Lower leg skin (tissue), 3 donors: ENCODE measurements around the gene CDH13.

Experiments
- POLR2A ChIP-seq, 2 donors: fragments of 450-650 bp; IDR thresholded peaks; one replicate each; pipeline ENCODE4 v1.6.1; 2016 to 2017; ENCODE audit warnings: antibody characterized with exemption in 2 of 2, mild to moderate bottlenecking in 1 of 2, moderate library complexity in 1 of 2
- TF ChIP-seq, protein P1 (sequence below), 3 donors: fragments of 450-650 bp; IDR thresholded peaks; one replicate each; pipeline ENCODE4 v1.5.1; 2016; ENCODE audit warnings: antibody characterized with exemption in 3 of 3, mild to moderate bottlenecking in 3 of 3, moderate library complexity in 2 of 3

GRCh38 chr16:82926500-82926899, 299.7 kb downstream of the CDH13 start:
- TF ChIP-seq, protein P1, sequence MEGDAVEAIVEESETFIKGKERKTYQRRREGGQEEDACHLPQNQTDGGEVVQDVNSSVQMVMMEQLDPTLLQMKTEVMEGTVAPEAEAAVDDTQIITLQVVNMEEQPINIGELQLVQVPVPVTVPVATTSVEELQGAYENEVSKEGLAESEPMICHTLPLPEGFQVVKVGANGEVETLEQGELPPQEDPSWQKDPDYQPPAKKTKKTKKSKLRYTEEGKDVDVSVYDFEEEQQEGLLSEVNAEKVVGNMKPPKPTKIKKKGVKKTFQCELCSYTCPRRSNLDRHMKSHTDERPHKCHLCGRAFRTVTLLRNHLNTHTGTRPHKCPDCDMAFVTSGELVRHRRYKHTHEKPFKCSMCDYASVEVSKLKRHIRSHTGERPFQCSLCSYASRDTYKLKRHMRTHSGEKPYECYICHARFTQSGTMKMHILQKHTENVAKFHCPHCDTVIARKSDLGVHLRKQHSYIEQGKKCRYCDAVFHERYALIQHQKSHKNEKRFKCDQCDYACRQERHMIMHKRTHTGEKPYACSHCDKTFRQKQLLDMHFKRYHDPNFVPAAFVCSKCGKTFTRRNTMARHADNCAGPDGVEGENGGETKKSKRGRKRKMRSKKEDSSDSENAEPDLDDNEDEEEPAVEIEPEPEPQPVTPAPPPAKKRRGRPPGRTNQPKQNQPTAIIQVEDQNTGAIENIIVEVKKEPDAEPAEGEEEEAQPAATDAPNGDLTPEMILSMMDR (IDR thresholded peaks at IDR 0.05): no peak
- no peak for TF ChIP-seq POLR2A (IDR thresholded peaks at IDR 0.05)
